Thymus (tissue), 14 donors: Measurements from ENCODE around the gene SUMF2. TPM values are rescaled to one million over a fixed set of nuclear protein-coding genes. Genes with fewer than 3 reads are reported as not detected.
"Not testable (repeated sequence)": the region's sequence is repeated elsewhere in the genome, so short reads cannot be mapped to it uniquely, and the experiment has no call there.

Experiments
- DNase-seq, 9 donors: peaks; one replicate each; pipeline ENCODE4 v3.0.0-alpha.2; 2013; ENCODE audit warnings: low spot score in 9 of 9, low read depth in 6 of 9, missing footprints in 1 of 9
- H3K27ac ChIP-seq, 2 donors: one replicate each; pipeline ENCODE4 v1.5.1; 2013; ENCODE audit warnings: control low read depth in 1 of 2, low read depth in 1 of 2, low read length in 1 of 2, mild to moderate bottlenecking in 1 of 2, moderate library complexity in 1 of 2
- H3K27me3 ChIP-seq, 2 donors: one replicate each; pipeline ENCODE4 v1.5.1; 2013; ENCODE audit warnings: low read length in 1 of 2; ENCODE audit not compliant: control insufficient read depth in 2 of 2, insufficient read depth in 1 of 2
- H3K36me3 ChIP-seq, 2 donors: one replicate each; pipeline ENCODE4 v1.5.1; 2013; ENCODE audit warnings: low read length in 1 of 2, mild to moderate bottlenecking in 1 of 2, moderate library complexity in 1 of 2; ENCODE audit not compliant: control insufficient read depth in 2 of 2, insufficient read depth in 2 of 2
- H3K4me1 ChIP-seq, 2 donors: one replicate each; pipeline ENCODE4 v1.5.1; 2013; ENCODE audit warnings: low read length in 2 of 2; ENCODE audit not compliant: control insufficient read depth in 2 of 2, insufficient read depth in 2 of 2
- H3K4me3 ChIP-seq, 2 donors: one replicate each; pipeline ENCODE4 v1.5.1; 2013; ENCODE audit warnings: low read length in 2 of 2, control low read depth in 1 of 2, mild to moderate bottlenecking in 1 of 2
- H3K9me3 ChIP-seq, 2 donors: one replicate each; pipeline ENCODE4 v1.5.1; 2013; ENCODE audit warnings: low read length in 1 of 2, mild to moderate bottlenecking in 1 of 2; ENCODE audit not compliant: control insufficient read depth in 2 of 2, insufficient read depth in 1 of 2
- WGBS: extraction: QIAGEN DNeasy Blood & Tissue Kit; methylation state at CpG from one replicate; pipeline ENCODE4 v1.1.7; 2013; 5-methylcytosine and 5-hydroxymethylcytosine counted together
- long read RNA-seq, 10 donors: transcript quantifications; one replicate each; lab custom pipeline, GENCODE V29; 2026
- polyA plus RNA-seq: library from polyadenylated mRNA; stranded (reverse); fragments of 200-250 nt; gene quantifications from one replicate; pipeline ENCODE4 v1.2.3, GENCODE V29; 2013
- total RNA-seq: library from RNA; stranded (reverse); fragments of 120-200 nt; gene quantifications from one replicate; pipeline ENCODE4 v1.2.4, GENCODE V29; 2013
- donor health status: healthy.

The SUMF2 gene
- 91.7 TPM for total RNA-seq
- 98.7 TPM for polyA plus RNA-seq
- long read RNA-seq, donor 1, partial matches to known transcripts, result 0 of 2 reads
- long read RNA-seq, donor 1, other reads (novel, unspliced or antisense), result 0 of 2 reads
- long read RNA-seq, donor 2, result 0 reads
- long read RNA-seq, donor 3, transcript SUMF2-216 (3 exons, 1,195 nt), result minor isoform, 5 of 38 reads
- long read RNA-seq, donor 3, transcript SUMF2-208 (9 exons, 2,052 nt), result major isoform, 25 of 38 reads
- long read RNA-seq, donor 3, partial matches to known transcripts, result 0 of 38 reads
- long read RNA-seq, donor 3, other reads (novel, unspliced or antisense), result 0 of 38 reads
- long read RNA-seq, donor 4, transcript SUMF2-208 (9 exons, 2,052 nt), result major isoform, 11 of 16 reads
- long read RNA-seq, donor 4, partial matches to known transcripts, result 0 of 16 reads
- long read RNA-seq, donor 4, other reads (novel, unspliced or antisense), result 0 of 16 reads
- long read RNA-seq, donor 5, transcript SUMF2-208 (9 exons, 2,052 nt), result major isoform, 19 of 33 reads
- long read RNA-seq, donor 5, transcript SUMF2-216 (3 exons, 1,195 nt), result minor isoform, 5 of 33 reads
- long read RNA-seq, donor 5, partial matches to known transcripts, result 0 of 33 reads
- long read RNA-seq, donor 5, other reads (novel, unspliced or antisense), result 0 of 33 reads
- long read RNA-seq, donor 6, transcript SUMF2-208 (9 exons, 2,052 nt), result major isoform, 15 of 24 reads
- long read RNA-seq, donor 6, partial matches to known transcripts, result 0 of 24 reads
- long read RNA-seq, donor 6, other reads (novel, unspliced or antisense), result 0 of 24 reads
- long read RNA-seq, donor 7, partial matches to known transcripts, result 0 of 10 reads
- long read RNA-seq, donor 7, other reads (novel, unspliced or antisense), result 0 of 10 reads
- long read RNA-seq, donor 8, transcript SUMF2-208 (9 exons, 2,052 nt), result major isoform, 7 of 10 reads
- long read RNA-seq, donor 8, partial matches to known transcripts, result 0 of 10 reads
- long read RNA-seq, donor 8, other reads (novel, unspliced or antisense), result 0 of 10 reads
- long read RNA-seq, donor 9, transcript SUMF2-208 (9 exons, 2,052 nt), result major isoform, 8 of 15 reads
- long read RNA-seq, donor 9, partial matches to known transcripts, result 0 of 15 reads
- long read RNA-seq, donor 9, other reads (novel, unspliced or antisense), result 0 of 15 reads
- long read RNA-seq, donor 10, transcript SUMF2-208 (9 exons, 2,052 nt), result major isoform, 7 of 11 reads
- long read RNA-seq, donor 10, partial matches to known transcripts, result 0 of 11 reads
- long read RNA-seq, donor 10, other reads (novel, unspliced or antisense), result 0 of 11 reads

- Histone ChIP-seq H3K4me1 (peaks cover 4 to 6% of the 10 kb centered on the region in 2 donors), H3K36me3 (peaks cover 19 to 42% of the 10 kb centered on the region in 2 donors), H3K4me3 (peak within 1 kb of the TSS; percentile 89 to 94), H3K27me3 (no peaks in the 10 kb centered on the region), H3K27ac (peak within 1 kb of the TSS; percentile 89 to 96), H3K9me3 (no peaks in the 10 kb centered on the region)
- WGBS, result 1% methylated on average over 49 of the region's 49 CpGs
- peak; percentile 75 to 95 (median 89) for DNase-seq
Measured at GRCh38 chr7:56063882-56064625, at the start of gene SUMF2. SUMF2 (plus strand) TSS chr7:56064286; CDS start chr7:56064312, 26 bp downstream.

GRCh38 chr7:56017015-56017414, 47.1 kb upstream of the SUMF2 start:
- H3K4me3 ChIP-seq, DNase-seq, H3K27me3 ChIP-seq, H3K9me3 ChIP-seq, H3K27ac ChIP-seq, H3K4me1 ChIP-seq: not testable (repeated sequence)
- WGBS, result 98% methylated on average over 3 of the region's 3 CpGs
- peaks cover 8 to 12% of the 10 kb centered on the region in 2 donors for H3K36me3 ChIP-seq

- 76% methylated on average over 9 of the region's 9 CpGs for whole genome bisulfite sequencing
- Histone ChIP-seq H3K36me3 (peaks cover 7 to 12% of the 10 kb centered on the region in 2 donors), H3K27ac (no peak overlapping the region), H3K27me3 (no peaks in the 10 kb centered on the region), H3K4me1 (no peaks in the 10 kb centered on the region), H3K4me3 (no peak overlapping the region), H3K9me3 (no peaks in the 10 kb centered on the region)
- DNase-seq, result no peak
Measured at GRCh38 chr7:56019501-56019900, 44.6 kb upstream of the SUMF2 start.

GRCh38 chr7:56023500-56023899, 40.6 kb upstream of the SUMF2 start:
- Histone ChIP-seq H3K4me1 (no peaks in the 10 kb centered on the region), H3K27me3 (no peaks in the 10 kb centered on the region), H3K4me3 (no peak overlapping the region), H3K36me3 (peaks cover 7 to 18% of the 10 kb centered on the region in 2 donors), H3K9me3 (no peaks in the 10 kb centered on the region), H3K27ac (no peak overlapping the region)
- no peak for DNase-seq

GRCh38 chr7:56026538-56026937, 37.5 kb upstream of the SUMF2 start:
- Histone ChIP-seq H3K27ac (no peak overlapping the region), H3K4me1 (no peaks in the 10 kb centered on the region), H3K4me3 (no peak overlapping the region), H3K9me3 (no peaks in the 10 kb centered on the region), H3K27me3 (no peaks in the 10 kb centered on the region), H3K36me3 (peaks cover 6 to 8% of the 10 kb centered on the region in 2 donors)
- DNase-seq, result no peak
- WGBS, result 87% methylated on average over 2 of the region's 2 CpGs

GRCh38 chr7:56028942-56029630, 35.0 kb upstream of the SUMF2 start:
- 98% methylated on average over 9 of the region's 9 CpGs for WGBS
- peaks cover 6 to 8% of the 10 kb centered on the region in 2 donors for H3K36me3 ChIP-seq

GRCh38 chr7:56030340-56030739, 33.7 kb upstream of the SUMF2 start:
- Histone ChIP-seq H3K4me3 (no peak overlapping the region), H3K27ac (no peak overlapping the region)
- 98% methylated on average over 8 of the region's 8 CpGs for WGBS

More at GRCh38 chr7:56028942-56029630, 35.0 kb upstream of the SUMF2 start:
- H3K9me3 ChIP-seq, result no peaks in the 10 kb centered on the region
- DNase-seq, result no peak
- H3K27me3 ChIP-seq, result no peaks in the 10 kb centered on the region
- no peak overlapping the region for H3K27ac ChIP-seq
- no peak overlapping the region for H3K4me3 ChIP-seq
- H3K4me1 ChIP-seq, result no peaks in the 10 kb centered on the region

GRCh38 chr7:56031556-56031955, 32.5 kb upstream of the SUMF2 start:
- H3K27ac ChIP-seq, H3K4me3 ChIP-seq, H3K4me1 ChIP-seq, DNase-seq, H3K9me3 ChIP-seq, H3K27me3 ChIP-seq, H3K36me3 ChIP-seq: not testable (repeated sequence)
- 92% methylated on average over 8 of the region's 8 CpGs for WGBS

More at GRCh38 chr7:56030340-56030739, 33.7 kb upstream of the SUMF2 start:
- H3K4me1 ChIP-seq, result peaks cover 2 to 4% of the 10 kb centered on the region in 2 donors
- H3K27me3 ChIP-seq, result no peaks in the 10 kb centered on the region
- peaks cover 6 to 8% of the 10 kb centered on the region in 2 donors for H3K36me3 ChIP-seq
- H3K9me3 ChIP-seq, result no peaks in the 10 kb centered on the region
- no peak for DNase-seq
